Epithelial cell of proximal tubule (primary cell): ENCODE results near the gene ASAP2. TPM values are rescaled to one million over a fixed set of nuclear protein-coding genes. Genes with fewer than 3 reads are reported as not detected.
"Not testable (repeated sequence)": the region's sequence is repeated elsewhere in the genome, so short reads cannot be mapped to it uniquely, and the experiment has no call there.

ENCODE experiments used
- DNase-seq: peaks from one replicate; pipeline ENCODE4 v3.0.0-alpha.2; 2011; ENCODE audit warnings: low read depth
- H3K4me3 ChIP-seq: 2 replicates; pipeline ENCODE4 v1.5.1; 2011; ENCODE audit warnings: low read depth, mild to moderate bottlenecking, low read length
- total RNA-seq: library from RNA; depleted of rRNA; stranded (reverse); fragments of >200 nt; gene quantifications from 2 replicates; pipeline ENCODE4 v1.2.3, GENCODE V29; 2015
- TF ChIP-seq, protein P1 (sequence below): conservative IDR thresholded peaks from 2 replicates; pipeline ENCODE4 v1.5.1; 2012; ENCODE audit warnings: low read depth, mild to moderate bottlenecking, low read length

Gene ASAP2
- total RNA-seq, 1 donor from 2014 or later = 33.0 TPM

DNA sequence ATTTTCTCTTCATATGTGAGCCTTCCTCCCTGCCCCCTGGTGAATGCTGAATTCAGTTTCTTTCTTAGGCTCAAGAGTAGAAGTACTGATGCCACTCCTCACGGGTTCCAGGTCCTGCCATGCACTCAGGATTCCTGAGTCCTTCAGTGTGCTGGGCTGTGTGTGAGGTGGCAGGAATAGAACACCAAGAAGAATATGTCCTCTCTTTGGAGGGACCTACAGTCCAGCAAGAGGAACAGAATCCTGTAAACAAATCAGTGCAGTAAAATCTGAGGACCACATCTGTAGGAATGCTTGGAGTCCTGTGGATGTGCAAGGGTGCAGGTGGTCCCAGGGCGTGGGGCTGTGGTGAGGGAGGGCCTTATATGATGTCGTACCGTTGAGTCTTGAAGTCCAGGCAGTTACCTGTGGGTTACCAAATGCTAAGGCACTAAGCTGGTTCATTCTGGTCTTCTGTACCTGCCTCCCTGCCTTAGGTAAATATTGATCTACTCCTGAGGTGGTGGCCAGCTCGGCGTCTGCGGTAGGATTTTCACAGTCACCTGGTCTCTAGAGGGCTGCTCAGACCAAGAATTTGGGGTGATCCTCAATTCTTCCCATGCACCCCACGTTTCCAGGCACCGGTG, 5.5 kb downstream of the ASAP2 start:
- no peak for DNase-seq
- H3K4me3 ChIP-seq = no peak overlapping the region
- TF ChIP-seq, protein P1, sequence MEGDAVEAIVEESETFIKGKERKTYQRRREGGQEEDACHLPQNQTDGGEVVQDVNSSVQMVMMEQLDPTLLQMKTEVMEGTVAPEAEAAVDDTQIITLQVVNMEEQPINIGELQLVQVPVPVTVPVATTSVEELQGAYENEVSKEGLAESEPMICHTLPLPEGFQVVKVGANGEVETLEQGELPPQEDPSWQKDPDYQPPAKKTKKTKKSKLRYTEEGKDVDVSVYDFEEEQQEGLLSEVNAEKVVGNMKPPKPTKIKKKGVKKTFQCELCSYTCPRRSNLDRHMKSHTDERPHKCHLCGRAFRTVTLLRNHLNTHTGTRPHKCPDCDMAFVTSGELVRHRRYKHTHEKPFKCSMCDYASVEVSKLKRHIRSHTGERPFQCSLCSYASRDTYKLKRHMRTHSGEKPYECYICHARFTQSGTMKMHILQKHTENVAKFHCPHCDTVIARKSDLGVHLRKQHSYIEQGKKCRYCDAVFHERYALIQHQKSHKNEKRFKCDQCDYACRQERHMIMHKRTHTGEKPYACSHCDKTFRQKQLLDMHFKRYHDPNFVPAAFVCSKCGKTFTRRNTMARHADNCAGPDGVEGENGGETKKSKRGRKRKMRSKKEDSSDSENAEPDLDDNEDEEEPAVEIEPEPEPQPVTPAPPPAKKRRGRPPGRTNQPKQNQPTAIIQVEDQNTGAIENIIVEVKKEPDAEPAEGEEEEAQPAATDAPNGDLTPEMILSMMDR = no peak

DNA sequence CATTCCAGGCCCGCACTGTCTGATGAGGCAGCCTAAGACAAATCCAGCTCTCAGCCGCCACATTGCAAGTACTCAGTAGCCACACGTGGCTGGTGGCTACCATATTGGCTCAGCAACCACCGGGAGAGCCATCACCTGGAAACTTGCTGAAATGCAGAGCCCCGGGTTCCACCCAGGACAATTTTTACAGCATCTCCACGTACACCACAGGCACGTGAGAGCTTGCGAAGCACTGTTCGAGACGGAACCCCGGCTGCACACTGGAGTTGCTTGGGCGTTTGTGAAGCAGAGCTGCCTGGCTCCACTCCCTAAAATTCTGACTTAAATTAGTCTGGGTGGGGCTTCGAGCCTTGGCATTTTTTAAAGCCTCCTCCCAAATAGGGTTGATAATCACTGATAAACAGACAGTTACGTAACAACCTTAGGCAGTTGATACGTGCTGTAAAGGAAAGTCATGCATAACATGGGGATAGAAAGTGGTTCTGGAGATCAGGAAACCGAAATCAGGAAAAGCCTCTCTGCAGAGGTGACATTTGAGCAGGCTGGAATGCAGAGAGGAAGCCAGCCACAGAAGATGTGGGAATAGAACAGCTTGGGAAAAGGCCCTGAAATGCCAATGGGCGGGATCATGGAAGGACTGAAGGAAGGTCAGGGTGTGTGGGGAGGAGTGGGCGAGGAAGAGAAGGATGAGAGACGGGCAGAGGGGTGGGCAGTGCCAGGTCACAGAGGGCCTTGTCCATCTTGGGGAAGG, 6.2 kb downstream of the ASAP2 start:
- TF ChIP-seq, protein P1 = no peak
- no peak overlapping the region for H3K4me3 ChIP-seq
- DNase-seq = no peak

DNA sequence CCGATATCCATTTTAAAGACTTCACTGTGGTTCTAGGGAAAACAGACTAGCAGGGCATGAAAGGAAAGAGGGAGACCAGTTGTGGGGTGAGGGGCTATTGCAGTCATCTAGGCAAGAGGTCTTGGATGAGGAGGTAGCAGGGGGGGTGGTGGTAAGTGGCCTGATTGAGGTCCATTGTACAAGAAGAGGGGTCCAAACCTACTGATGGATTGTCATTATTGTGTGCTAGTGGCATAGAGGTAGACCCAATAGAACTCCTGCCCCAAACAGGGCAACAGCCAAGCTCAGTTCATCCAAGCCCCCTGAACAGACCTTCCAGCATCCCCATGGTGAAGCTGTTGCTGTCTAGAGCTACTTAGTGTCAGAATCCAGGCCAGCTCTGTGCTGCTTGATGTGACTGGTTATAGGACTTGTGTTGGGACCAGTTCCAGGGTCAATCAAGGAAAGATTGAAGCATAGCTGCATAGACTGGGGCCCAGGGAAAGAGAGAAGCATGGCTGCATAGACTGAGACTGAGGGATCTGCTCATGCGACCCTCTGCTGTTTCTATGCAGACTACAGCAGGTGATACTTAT, 7.0 kb downstream of the ASAP2 start:
- no peak overlapping the region for H3K4me3 ChIP-seq
- TF ChIP-seq, protein P1 = no peak
- no peak for DNase-seq

DNA sequence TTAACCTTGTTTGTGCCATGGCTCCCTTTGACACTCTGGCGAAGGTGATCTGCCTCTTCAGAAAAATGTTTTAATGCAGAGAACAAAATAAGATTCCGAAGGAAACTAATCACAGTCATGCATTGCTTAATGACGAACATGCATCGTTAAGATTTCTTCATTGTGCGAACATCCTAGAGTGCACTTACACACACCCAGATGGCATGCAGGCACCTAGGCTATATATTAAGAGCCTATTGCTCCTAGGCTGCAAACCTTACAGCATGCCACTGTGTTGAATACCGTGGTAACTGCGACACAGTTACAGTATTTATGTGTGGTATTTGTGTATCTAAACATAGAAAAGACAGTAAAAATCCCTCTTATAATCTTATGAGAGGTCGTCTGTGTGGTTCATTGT, 8.3 kb downstream of the ASAP2 start:
- DNase-seq = no peak
- H3K4me3 ChIP-seq = no peak overlapping the region
- TF ChIP-seq, protein P1 = no peak

DNA sequence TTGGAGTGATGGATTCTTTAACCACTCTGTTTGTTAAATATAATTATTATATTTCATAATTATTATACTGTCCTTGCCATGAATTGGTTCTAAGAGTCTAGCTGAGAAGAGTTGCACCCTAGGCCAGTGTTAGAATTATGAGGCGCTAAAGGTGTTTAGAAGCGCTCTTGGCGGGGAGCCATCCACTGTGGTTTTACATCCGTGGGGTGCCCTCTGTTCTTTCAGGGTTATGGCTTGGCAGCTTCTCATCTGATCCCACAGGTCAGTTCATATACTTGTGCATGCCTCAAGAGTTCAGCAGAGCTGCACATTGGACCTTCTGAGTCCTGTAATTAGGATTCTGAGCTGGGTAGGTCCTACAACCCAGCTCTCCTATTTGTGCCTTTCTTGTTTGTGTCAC, 9.1 kb downstream of the ASAP2 start:
- TF ChIP-seq, protein P1 = no peak
- no peak for DNase-seq
- no peak overlapping the region for H3K4me3 ChIP-seq

DNA sequence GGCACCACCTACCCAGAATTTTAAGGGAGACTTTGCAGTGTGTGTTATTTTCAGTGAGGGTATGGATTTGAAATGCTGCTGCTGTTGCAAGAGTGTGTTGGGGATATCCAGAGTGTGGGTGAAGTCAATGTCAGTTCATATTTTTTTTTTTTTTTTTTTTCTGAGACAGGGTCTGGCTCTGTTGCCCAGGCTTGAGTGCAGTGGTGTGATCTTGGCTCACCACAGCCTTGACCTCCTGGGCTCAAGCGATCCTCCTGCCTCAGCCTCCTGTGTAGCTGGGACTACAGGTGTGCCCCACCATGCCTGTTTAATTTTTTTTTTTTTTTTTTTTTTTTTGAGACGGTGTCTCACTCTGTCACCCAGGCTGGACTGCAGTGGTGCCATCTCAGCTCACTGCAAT, 9.5 kb downstream of the ASAP2 start:
- not testable (repeated sequence) for H3K4me3 ChIP-seq, DNase-seq

DNA sequence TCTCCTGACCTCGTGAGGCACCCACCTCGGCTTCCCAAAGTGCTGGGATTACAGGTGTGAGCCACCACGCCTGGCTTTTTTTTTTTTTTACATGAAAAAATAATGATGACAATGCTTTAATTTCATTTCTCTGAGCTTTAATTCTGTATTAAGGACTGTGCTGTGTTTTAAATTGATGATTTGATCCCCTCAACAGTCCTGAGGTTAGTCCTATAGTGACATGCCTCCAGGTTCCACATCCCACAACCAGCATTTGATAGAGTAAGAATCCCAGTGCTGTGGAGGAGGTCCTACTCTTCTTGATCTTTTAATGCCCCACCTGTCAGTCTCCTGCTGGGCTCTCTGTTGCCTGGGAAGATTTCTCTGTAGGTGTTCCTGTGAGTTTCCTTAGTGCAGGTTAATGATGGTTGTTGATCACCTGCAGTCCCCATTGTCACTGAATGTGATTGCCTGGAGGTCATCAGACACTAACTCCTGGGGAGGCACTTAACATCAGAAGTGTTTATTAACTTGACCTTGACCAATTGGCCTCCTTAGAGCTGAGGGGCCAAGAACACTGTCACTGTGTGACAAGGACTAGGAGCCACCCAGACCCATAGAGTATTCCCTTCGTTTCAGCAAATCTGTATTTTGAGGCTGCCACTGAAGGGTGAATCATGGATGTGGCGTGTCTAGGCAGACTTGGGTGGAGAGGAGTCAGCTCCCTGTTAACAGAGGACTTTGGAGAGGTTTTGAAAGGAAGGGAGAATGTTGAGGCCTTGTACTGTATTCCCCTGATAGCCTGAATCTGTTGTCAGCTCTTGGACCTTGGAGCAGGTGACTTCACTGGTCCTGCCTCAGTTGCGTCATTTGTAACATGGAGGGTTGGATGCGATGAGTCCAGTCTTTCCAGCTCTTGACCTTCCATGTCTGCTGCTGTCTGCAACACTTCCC, 11.5 kb downstream of the ASAP2 start:
- DNase-seq = no peak
- TF ChIP-seq, protein P1 = no peak
- H3K4me3 ChIP-seq = no peak overlapping the region
